GM21423 (cell line): ENCODE measurements around the gene HCAR1.
"Not testable (repeated sequence)": the region's sequence is repeated elsewhere in the genome, so short reads cannot be mapped to it uniquely, and the experiment has no call there.

ENCODE experiments used
- ATAC-seq: cut with Tn5 transposase; IDR thresholded peaks from one replicate; pipeline ENCODE4 v1.9.1; 2021; ENCODE audit warnings: mild to moderate bottlenecking, moderate library complexity; ENCODE audit not compliant: unreplicated experiment

The HCAR1 gene, protein sequence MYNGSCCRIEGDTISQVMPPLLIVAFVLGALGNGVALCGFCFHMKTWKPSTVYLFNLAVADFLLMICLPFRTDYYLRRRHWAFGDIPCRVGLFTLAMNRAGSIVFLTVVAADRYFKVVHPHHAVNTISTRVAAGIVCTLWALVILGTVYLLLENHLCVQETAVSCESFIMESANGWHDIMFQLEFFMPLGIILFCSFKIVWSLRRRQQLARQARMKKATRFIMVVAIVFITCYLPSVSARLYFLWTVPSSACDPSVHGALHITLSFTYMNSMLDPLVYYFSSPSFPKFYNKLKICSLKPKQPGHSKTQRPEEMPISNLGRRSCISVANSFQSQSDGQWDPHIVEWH

DNA sequence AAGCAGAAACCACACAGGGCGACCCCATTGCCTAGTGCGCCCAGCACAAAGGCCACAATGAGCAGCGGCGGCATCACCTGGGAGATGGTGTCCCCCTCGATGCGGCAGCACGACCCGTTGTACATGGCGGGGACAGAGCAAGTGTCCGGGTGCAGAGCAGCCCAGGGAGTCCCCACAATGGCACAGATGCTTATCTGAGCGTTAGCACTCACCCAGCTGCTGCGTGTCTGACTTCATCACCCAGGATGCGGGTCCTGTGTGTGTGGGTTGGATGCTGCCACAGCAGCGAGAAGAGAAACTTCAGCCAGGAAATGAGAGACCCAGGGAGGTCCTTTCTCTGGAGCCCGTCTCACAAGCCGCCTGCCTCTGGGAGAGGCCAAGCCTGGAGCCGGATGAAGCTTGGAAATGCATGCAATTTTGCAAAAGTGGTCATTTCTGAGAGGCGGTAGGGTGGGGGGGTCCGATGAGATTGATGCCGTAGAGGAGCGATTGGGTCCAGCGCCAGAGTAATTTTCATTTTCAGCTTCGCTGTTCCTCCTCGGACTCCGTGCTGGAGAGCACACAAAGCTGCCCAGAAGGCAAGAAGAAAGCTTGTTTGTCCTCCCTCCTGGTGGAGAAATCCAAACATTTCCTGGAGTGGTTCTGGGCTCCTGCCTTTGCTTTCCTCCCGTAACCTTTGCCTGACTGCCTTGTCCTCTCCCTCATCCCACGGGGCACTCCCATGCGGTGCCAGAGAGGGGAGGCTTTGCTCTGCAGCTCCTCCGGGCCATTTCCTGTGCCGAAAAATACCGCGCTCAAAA lies at the start of gene HCAR1:
HCAR1 (minus strand) TSS at position 630 of the 800 bp plus-strand sequence; CDS start at position 125, 505 bp downstream.
- ATAC-seq = no peak

DNA sequence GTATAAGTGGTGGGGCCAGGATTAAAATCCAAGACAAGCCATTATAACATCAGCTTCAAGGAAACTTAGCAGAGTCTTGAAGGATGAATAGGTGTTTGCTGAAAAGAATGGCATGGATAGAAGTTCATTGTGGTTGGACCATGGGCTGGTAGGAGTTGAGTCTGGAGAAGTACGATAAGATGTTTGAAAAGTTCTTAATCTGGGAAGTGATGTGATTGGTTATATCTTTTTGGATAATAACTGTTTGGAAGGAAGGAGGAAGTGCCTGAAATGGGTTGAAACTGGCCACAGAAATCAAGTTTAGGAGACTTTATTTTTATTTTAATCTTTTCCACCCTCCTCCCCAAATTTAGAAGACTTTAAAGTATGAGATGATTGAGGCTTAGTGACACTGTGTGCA lies 26.9 kb upstream of the HCAR1 start:
- no peak for ATAC-seq

DNA sequence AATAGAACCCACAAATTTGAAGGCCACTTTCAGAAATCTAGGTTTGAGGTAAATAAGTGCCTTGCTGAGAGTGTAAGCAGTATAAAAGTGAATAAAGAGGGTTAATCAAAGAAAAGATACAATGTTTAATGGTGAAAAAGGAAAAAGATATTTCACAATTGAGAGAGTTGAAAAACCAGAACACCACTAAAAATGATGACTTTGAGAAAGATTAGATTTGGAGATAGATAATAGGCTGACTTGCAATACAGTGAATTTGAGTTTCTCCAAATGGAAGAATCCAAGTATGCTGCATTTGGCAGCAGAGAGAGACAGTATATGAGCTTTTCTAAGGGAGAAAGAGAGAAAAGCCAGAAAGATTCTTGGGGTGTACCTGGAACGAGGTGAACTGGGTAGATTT lies 24.1 kb upstream of the HCAR1 start:
- no peak for ATAC-seq

DNA sequence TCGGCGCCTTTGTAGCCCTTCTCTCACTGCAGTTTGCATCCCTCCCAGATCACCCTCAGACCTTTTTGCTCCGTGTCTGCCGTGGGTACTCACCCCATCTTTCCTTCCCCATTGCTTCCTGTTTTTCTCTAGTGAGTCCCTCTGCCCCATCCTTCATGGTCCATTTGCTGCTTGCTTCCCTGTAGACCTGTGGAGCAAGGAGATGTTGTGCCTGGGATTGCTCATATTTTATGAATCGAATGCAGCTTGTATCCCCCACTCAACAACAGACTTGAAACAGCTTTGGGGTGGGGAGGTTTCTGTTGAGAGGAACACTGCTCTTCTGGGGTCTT lies 22.6 kb upstream of the HCAR1 start:
- no peak for ATAC-seq

DNA sequence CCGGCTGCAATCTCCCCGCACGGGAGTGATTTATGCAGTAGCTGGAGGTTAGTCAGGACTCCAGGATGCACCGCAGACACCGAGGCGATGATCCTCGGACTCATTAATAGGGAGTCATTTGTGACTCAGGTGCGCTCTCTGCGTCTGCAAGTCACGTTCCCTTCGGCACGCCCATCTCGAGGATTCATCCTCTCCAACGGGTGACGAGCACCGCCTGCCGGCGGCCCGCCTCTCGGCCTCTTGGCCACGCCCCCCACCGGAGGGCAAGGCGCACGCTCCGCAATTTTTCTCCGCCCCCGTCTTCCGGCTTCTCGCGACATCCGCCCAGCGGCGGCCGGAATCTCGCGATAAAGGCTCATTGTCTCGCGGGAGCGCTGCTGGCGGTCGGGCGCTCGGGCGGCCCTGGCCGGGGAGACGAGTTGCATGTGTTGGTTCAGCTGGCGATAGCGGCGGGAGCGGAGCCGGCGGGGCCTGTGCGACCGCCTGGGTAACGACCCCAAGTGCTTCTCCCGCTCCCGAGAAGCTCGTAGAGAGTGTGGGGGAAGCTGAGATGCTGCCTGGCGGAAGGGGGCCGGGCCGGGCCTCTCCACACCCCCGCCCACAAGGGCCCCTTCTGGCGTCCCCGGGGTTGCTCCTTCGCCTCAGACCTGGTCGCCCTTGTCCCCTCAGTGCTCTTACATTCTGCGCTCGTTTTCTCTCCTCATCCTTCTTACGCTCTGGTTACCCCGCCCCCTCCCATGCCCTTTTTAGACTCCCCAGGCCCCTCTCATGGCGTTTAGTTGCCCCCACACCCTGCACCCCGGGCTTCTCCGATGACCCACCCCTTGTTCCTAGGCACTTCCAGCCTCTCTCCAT lies 22.0 kb upstream of the HCAR1 start, which contains the start of gene DENR:
DENR (plus strand) TSS at position 361 of the 855 bp plus-strand sequence. CDS start 878 bp downstream, outside the sequence.
- peak; percentile 97 for ATAC-seq

DNA sequence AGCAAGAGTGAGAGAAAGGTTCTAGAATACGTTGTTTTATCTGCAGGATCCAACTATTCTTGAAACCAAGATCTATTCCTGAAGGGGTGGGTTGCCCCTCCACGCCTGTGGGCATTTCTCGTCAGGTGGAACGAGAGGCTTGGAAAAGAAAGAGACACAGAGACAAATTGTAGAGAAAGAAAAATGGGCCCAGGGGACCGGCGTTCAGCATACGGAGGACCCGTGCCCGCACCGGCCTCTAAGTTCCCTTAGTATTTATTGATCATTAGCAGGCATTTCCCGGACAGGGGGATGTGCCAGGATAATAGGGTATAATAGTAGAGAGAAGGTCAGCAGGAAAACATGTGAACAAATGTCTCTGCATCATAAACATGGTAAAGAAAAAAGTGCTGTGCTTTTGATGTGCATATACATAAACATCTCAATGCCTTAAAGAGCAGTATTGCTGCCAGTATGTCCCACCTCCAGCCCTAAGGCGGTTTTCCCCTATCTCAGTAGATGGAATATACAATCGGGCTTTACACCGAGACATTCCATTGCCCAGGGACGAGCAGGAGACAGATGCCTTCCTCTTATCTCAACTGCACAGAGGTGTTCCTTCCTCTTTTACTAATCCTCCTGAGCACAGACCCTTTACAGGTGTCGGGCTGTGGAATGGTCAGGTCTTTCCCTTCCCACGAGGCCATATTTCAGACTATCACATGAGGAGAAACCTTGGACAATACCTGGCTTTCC lies 20.3 kb upstream of the HCAR1 start:
- ATAC-seq = not testable (repeated sequence)

DNA sequence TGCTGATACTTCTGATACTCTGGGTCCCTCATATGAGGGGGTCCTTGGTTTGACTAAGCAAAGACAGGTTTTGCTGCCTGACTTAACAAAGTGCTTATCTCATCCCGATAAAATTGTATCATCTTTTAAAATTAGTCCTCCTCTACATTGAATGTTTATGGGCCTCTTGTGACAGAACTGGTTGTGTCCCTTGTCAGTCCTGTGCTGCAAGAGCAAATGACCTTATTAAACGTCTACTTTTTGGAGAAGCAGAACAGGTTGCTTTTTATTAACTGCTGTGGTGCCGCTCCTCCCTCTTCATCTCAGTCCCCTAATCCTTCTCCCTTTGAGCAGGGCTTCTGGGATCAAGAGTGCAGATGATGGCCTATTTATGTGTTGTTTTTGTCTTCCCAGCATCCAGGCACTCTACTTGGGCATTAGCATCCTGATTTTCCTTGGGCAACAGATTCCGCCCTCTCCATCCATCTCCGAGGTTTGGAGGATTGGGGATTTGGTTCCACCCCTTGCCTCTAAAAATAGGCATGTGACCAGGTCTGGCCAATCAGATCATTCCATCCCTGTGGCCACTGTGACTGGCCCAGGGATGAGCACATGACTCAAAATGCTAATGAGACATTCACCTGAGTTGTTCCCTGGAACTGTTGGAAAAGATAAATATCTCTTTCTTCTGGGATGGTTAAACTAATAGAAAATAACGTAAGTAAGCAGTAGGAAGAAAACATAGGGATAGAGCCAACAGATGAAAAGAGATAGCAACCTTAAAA lies 19.1 kb upstream of the HCAR1 start:
- ATAC-seq = no peak

DNA sequence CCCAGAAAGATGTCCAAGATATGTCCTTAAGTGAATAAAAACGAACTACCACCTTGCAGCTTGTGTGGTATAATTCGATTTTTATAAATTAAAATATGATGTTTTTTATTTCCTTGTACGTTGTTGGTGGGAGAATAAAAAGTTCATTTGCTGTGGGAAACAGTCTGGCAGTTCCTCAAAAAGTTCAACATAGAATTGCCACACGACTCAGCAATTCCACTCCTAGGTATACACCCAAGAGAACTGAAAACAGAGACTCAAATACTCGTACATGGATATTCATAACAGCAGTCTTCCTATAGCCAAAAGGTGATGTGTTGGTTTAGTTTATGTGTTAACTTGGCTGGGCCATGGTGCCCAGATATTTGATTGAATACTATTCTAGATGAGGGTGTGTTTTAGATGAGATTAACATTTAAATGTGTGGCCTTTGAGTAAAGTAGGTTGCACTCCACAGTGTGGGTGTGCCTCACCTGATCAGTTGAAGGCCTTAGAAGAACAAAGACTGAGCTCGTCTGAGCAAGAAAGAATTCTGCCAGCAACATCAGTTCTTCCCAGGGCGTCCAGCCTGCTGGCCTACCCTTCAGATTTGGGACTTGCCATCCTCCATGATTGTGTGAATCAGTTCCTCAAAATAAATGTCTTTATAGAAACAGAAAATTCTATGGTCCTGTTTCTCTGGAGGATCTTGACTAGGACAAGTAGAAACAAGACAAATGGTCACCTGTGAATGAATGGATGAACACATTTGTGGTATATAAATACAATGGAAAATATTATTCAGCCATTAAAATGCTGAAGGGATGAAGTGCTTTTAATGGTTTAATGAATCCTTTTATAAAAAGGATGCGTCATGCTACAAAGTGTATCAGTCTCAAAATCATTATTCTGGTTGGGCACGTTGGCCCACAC lies 16.8 kb upstream of the HCAR1 start:
- no peak for ATAC-seq

DNA sequence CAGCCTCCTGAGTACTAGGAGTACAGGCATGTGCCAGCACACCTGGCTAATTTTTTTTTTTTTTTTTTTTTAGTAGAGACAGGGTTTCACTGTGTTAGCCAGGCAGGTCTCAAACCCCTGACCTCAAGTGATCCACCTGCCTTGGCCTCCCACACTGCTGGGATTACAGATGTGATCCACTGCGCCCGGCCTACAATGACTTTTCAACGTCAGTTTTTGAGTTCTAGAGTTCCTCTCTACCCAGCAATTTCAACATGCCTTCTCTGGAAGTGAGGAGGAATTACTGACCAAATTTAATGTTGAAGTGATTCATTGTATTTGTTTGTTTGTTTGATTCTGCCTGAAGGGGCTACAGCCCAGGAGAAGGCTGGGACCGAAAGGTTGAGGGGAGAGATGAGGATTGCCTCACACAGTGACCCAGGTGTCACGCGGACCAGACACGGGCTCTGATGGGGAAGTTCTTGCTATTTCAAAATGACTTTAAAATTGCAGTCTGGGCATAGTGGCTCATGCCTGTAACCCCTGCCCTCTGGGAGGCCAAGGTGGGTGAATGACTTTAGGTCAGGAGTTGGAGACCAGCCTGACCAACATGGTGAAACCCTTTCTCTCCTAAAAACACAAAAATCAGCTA lies 13.4 kb upstream of the HCAR1 start:
- ATAC-seq = no peak

DNA sequence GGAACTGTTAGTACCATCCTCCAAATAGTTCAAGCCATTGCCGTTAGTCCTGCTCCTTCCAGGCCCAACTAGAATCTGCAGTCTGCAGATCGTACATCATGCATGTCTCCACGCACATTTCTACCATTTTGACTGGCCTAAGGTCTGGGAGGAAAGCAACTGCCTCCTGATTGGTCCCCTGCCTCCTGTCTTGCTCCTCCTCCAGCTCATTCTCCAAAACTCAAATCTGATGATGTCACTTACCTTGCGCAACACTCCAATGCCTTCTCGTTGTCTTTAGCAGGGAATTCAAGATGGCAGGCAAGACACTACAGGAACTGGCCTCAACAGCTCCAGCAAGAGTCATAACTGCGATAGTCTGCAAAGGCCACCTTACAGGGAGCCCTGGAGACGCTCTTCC lies 9.7 kb upstream of the HCAR1 start:
- no peak for ATAC-seq

DNA sequence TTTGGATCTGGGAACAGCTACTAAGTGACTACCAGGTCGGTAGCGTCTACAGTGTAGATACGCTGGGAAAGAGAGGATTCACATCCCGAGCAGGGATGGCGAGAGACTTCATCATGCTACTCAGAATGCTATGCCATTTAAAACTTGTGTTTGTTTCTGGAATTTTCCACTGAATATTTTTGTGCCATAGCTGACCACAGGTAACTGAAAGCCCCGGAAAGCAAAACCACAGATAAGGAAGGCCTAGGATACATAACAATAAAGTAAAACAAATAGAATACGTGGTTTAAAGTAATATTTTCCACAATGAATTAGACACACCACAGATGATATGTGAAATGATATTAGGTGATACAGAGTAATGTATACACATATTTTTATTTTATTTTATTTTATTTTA lies 7.9 kb upstream of the HCAR1 start:
- no peak for ATAC-seq

DNA sequence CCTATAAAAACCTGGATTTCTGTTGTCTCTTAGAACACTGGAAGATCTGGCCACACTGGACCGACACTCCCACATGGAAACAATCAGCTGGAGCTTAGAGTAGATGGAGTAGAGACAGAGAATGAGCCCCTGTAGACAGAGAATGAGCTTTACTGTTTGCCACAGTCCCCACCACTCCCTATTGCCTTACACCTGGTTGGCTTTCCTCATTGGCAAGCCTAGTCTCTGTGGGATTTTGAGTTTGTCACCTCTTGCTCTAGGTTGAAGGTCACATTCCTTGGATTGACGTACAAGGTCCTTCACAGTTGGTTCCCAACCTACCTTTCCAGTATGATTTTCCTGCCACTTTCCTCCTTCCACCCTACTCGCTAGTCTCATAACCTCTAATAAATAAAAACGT lies 2.0 kb upstream of the HCAR1 start:
- no peak for ATAC-seq

DNA sequence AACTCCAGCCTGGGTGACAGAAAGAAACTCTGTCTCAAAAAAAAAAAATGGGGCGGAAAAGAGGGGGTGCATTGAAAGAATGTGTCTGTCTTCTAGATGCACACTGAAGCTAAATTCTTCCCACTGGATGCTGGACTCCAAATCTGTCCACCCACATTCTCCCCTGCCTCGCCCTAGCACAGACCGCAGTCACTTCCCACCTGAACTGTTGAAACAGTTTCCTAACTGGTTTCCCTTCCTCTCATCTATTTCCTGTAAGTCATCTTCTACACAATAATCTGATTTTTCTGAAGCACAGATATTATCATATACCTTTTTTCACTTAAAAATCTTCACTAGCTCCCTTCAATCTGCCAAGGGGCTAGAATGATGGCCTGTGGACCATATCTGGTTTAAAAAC lies 1.5 kb upstream of the HCAR1 start:
- no peak for ATAC-seq

DNA sequence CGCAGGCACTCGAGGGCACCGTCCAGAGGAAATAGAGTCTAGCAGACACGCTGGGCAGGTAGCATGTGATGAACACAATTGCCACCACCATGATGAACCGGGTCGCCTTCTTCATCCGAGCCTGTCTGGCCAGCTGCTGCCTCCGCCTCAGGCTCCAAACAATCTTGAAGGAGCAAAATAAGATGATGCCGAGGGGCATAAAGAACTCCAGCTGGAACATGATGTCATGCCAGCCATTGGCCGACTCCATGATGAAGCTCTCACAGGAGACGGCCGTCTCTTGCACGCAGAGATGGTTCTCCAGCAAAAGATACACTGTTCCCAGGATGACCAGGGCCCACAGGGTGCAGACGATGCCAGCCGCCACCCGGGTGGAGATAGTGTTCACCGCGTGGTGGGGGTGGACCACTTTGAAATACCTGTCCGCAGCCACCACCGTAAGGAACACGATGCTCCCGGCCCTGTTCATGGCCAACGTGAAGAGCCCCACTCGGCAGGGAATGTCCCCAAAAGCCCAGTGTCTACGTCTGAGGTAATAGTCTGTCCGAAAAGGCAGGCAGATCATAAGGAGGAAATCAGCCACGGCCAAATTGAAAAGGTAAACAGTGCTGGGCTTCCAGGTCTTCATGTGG lies 945 bp downstream of the HCAR1 start:
- ATAC-seq = no peak

DNA sequence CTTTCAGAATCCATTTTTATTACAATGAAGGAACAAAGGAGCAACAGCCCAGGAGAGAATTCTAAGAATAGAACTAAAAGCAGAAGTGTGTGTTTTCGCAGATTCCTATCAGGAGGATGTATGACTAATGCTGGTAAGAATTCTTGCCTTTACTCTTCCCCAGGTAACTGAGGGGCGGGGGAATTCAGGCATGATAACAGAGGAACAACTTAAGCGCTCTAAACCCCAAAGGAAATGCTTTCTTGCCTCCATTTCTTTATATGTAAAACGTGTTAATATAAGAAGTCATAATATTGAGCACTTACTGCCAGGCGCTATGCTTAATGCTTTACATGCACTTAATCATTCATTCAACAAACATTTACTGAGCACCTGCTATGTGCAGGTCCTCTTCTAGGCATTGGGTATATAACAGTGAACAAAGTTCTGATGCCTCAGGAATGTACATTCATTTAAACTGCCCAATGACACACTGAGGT lies 4.5 kb downstream of the HCAR1 start:
- no peak for ATAC-seq

DNA sequence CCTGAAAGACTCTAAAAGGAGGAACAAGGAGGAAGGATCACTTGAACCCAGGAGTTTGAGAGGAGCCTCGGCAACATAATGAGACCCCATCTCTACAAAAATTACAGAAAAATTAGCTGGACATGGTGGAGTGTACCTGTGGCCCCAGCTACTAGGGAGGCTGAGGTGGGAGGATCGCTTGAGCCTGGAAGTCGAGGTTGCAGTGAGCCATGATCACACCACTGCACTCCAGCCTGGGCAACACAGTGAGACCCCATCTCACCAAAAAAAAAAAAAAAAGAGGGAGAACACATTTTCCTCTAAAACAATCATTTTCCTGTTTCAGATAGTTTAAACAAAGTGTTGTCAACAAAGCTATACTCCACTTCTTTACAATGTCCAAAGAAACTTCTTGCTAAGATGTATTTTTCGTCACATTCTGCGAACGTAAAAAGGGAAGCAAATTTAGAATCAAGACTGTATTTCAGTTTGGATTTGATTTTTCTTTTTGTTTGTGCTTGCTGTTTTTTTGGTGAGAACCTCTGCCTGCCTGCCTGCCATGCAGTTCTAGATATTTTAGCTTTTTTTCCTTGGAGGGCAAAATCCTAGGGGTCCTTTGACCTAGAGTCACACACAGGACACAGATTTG lies 5.1 kb downstream of the HCAR1 start:
- ATAC-seq = no peak

DNA sequence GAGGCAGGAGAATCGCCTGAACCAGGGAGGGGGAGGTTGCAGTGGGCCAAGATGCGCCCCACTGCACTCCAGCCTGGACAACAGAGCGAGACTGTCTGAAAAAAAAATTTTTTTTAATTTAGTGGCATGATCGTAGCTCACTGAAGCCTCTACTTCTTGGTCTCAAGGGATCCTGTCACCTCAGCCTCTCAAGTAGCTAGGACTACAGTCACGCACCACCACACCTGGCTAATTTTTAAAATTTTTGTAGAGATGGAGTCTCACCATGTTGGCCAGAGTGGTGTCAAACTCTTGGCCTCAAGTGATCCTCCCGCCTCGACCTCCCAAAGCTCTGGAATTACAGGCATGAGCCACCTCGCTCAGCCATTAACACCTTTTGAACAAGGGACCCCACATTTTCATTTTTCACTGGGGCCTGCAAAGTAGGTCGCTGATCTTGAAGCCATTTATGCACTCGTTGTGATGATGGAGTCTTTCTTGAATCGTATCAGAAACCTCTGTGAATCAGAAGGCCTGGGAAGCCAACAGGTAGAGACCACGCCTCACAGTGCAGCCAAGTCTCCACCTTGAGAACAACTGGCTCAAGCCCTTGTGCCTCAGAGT lies 5.9 kb downstream of the HCAR1 start:
- no peak for ATAC-seq
